NCI-H1436 treated with DMSO at 0.1 percent for 48 hours (cell line): Measurements from ENCODE around the gene LILRA5.
"Not testable (repeated sequence)": the region's sequence is repeated elsewhere in the genome, so short reads cannot be mapped to it uniquely, and the experiment has no call there.

Experiments used
- DNase-seq: peaks from one replicate; lab custom pipeline; 2025; lab: John Stamatoyannopoulos, UW

LILRA5 gene

GRCh38 chr19:54333586-54334298 lies 20.8 kb upstream of the LILRA5 start:
- no peak for DNase-seq

- DNase-seq = no peak
Observed at GRCh38 chr19:54332149-54332548, 19.2 kb upstream of the LILRA5 start.

GRCh38 chr19:54331626-54332025 lies 18.7 kb upstream of the LILRA5 start:
- DNase-seq = no peak

GRCh38 chr19:54329476-54330165 lies 16.7 kb upstream of the LILRA5 start:
- DNase-seq = no peak

- DNase-seq = not testable (repeated sequence)
Observed at GRCh38 chr19:54328781-54329180, 15.8 kb upstream of the LILRA5 start.

- no peak for DNase-seq
Observed at GRCh38 chr19:54325631-54326030, 12.7 kb upstream of the LILRA5 start.

GRCh38 chr19:54325194-54325621 lies 12.2 kb upstream of the LILRA5 start:
- no peak for DNase-seq

- no peak for DNase-seq
Observed at GRCh38 chr19:54324071-54324470, 11.1 kb upstream of the LILRA5 start.

- not testable (repeated sequence) for DNase-seq
Observed at GRCh38 chr19:54322934-54323333, 10.0 kb upstream of the LILRA5 start.

GRCh38 chr19:54322295-54322694 lies 9.3 kb upstream of the LILRA5 start:
- DNase-seq = not testable (repeated sequence)

GRCh38 chr19:54319892-54320670 lies 7.1 kb upstream of the LILRA5 start:
- no peak for DNase-seq

- no peak for DNase-seq
Observed at GRCh38 chr19:54319049-54319448, 6.1 kb upstream of the LILRA5 start.

GRCh38 chr19:54317965-54318240 lies 4.9 kb upstream of the LILRA5 start:
- DNase-seq = no peak

GRCh38 chr19:54317108-54317964 lies 4.4 kb upstream of the LILRA5 start:
- no peak for DNase-seq

GRCh38 chr19:54316746-54317107 lies 3.8 kb upstream of the LILRA5 start:
- no peak for DNase-seq

- no peak for DNase-seq
Observed at GRCh38 chr19:54315956-54316355, 3.0 kb upstream of the LILRA5 start.

- no peak for DNase-seq
Observed at GRCh38 chr19:54312011-54312410, 955 bp downstream of the LILRA5 start.

- no peak for DNase-seq
Observed at GRCh38 chr19:54311486-54311885, 1.5 kb downstream of the LILRA5 start.

- DNase-seq = no peak
Observed at GRCh38 chr19:54310543-54310942, 2.4 kb downstream of the LILRA5 start.

- DNase-seq = no peak
Observed at GRCh38 chr19:54309811-54310210, 3.2 kb downstream of the LILRA5 start.

GRCh38 chr19:54307389-54308020 lies 5.5 kb downstream of the LILRA5 start:
- DNase-seq = no peak

- no peak for DNase-seq
Observed at GRCh38 chr19:54305141-54305540, 7.8 kb downstream of the LILRA5 start.
